Nephron (organoid): ENCODE data around the gene ERCC2.

Source experiments
- H3K27ac Mint-ChIP-seq, 3 experiments: 2 replicates each; pipeline ENCODE4 v1.8.0; 2020; ENCODE audit warnings: mixed read lengths in 3 of 3, mild to moderate bottlenecking in 2 of 3, moderate library complexity in 1 of 3
- H3K27me3 Mint-ChIP-seq: 2 replicates; pipeline ENCODE4 v1.8.0; 2021; ENCODE audit warnings: low read depth, mild to moderate bottlenecking, moderate library complexity, mixed read lengths
- H3K36me3 Mint-ChIP-seq: 2 replicates; pipeline ENCODE4 v1.8.0; 2020; ENCODE audit warnings: low read depth, mixed read lengths
- H3K4me1 Mint-ChIP-seq: 2 replicates; pipeline ENCODE4 v1.8.0; 2020; ENCODE audit warnings: mixed read lengths
- H3K4me3 Mint-ChIP-seq, 3 experiments: 2 replicates each; pipeline ENCODE4 v1.8.0; 2020; ENCODE audit warnings: mild to moderate bottlenecking in 3 of 3, mixed read lengths in 3 of 3, moderate library complexity in 2 of 3
- H3K9me3 Mint-ChIP-seq: 2 replicates; pipeline ENCODE4 v1.8.0; 2020; ENCODE audit warnings: mixed read lengths
- CTCF ChIP-seq, 3 experiments: fragments of 200-600 bp; sonication (generic); IDR thresholded peaks; one replicate each; pipeline ENCODE4 v1.5.0; 2021; ENCODE audit warnings: antibody characterized with exemption in 3 of 3; ENCODE audit not compliant: unreplicated experiment in 3 of 3

Gene ERCC2

GRCh38 chr19:45406226-45407090, 36.1 kb upstream of the ERCC2 start, which contains the start of gene POLR1G:
TSS of gene POLR1G (plus strand) at chr19:45406644. CDS start at chr19:45406697, 53 bp downstream.
- Mint-ChIP-seq H3K4me3 (peak within 1 kb of the TSS; percentile 89 to 95 (median 90)), H3K27me3 (peaks cover 45% of the 10 kb centered on the region), H3K27ac (peak within 1 kb of the TSS; percentile 95 to 99 (median 98)), H3K4me1 (peaks cover 28% of the 10 kb centered on the region), H3K36me3 (peaks cover 18% of the 10 kb centered on the region), H3K9me3 (no peaks in the 10 kb centered on the region)
- no peak for TF ChIP-seq CTCF (IDR thresholded peaks at IDR 0.05; ENCODE audit: unreplicated experiment in 3 of 3)

DNA sequence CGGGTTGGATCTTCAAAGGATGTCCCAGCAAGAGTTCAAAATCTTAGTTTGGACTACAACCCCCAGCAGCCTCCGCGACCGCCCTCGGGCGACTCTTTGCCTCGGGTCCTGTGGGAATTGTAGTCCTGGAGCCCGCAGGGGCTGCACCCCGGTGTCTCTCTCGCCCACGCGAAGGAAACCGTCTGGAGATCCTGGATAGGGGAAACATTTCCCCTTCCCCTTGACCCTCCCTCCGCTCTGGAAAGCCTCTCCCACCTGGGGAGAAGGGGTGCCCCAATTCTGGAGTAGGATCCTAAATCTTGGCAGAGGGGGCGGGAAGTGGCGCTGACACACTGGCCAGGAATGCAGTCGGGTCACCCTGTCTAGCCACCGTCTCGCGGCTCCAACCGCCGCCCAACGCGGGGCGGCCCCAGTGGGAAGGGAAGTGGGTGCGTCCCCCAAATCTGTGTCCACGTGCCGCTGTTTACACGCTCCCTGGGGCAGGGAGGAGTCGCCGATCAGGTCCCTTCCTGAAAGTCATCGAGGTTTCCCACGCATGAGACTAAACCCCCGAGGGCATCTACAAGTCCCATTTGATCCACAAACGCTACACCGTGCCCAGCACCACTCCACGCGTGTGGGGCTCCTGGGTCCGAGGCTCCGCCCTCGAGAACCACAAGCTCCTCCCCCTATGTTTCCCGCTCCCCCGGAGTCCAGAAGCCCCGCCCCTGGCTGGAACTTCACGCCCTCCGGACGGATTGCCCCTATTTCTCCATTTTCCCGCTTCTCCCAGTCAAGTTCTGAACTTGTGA, 35.3 kb upstream of the ERCC2 start:
- H3K27ac Mint-ChIP-seq, result peak overlapping the region; percentile 95 to 99 (median 98)
- H3K9me3 Mint-ChIP-seq, result no peaks in the 10 kb centered on the region
- H3K36me3 Mint-ChIP-seq, result peaks cover 17% of the 10 kb centered on the region
- peak overlapping the region; percentile 89 to 95 (median 90) for H3K4me3 Mint-ChIP-seq
- peaks cover 28% of the 10 kb centered on the region for H3K4me1 Mint-ChIP-seq
- TF ChIP-seq CTCF (IDR thresholded peaks at IDR 0.05; ENCODE audit: unreplicated experiment in 3 of 3), result no peak
- peaks cover 50% of the 10 kb centered on the region for H3K27me3 Mint-ChIP-seq

GRCh38 chr19:45404557-45405434, 34.4 kb upstream of the ERCC2 start, which contains the start of gene PPP1R13L:
TSS of gene PPP1R13L (minus strand) at chr19:45405069. CDS start at chr19:45398318, 6,751 bp downstream.
- peak within 1 kb of the TSS; percentile 95 to 99 (median 98) for H3K27ac Mint-ChIP-seq
- TF ChIP-seq CTCF (IDR thresholded peaks at IDR 0.05; ENCODE audit: unreplicated experiment in 3 of 3), result no peak

DNA sequence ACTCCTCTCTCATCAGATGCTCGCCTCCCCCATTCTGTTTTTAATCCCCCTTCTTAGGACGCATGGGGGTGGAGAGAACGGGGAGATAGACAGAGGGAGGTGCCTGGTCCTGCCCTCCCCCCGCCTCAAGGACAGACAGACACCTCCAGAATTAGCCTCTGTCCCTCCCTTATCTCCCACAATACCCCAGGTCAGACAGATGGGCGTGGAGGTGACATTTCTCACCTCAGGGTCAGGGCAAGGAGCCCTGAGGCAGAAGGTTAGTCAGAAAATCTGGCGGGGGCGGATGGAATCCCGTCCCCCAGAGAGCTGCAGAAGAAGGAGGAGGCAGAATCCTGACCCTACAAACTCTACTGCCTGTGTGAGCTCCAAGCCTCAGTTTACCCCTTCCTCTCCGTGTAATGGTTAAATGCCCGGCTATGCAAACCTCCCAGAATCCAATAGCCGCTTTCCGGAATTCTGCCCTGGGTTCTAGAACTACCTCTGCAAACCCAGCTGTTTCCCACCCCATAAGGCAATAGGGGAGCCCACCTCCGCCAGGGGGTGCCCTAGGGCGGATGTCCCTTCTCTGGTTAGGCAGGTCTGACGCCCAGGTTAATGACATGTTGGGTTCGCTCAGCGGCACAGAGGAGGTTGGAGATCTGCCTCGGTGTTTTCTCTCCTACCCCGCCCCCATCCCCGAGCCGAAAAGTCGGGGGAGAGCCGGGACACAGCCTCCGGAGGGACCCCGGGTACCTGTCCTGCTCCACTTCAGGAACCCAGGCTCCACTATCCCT, 33.6 kb upstream of the ERCC2 start:
- Mint-ChIP-seq H3K27ac (no peak overlapping the region), H3K9me3 (no peaks in the 10 kb centered on the region), H3K36me3 (peaks cover 8% of the 10 kb centered on the region), H3K4me1 (peaks cover 28% of the 10 kb centered on the region), H3K4me3 (peak overlapping the region; percentile 89 to 95 (median 90)), H3K27me3 (peaks cover 63% of the 10 kb centered on the region)
- peak; percentile 25 to 45 (median 28) for TF ChIP-seq CTCF (IDR thresholded peaks at IDR 0.05; ENCODE audit: unreplicated experiment in 3 of 3)

More at GRCh38 chr19:45404557-45405434, 34.4 kb upstream of the ERCC2 start, which contains the start of gene PPP1R13L:
- H3K27me3 Mint-ChIP-seq, result peaks cover 55% of the 10 kb centered on the region
- H3K9me3 Mint-ChIP-seq, result no peaks in the 10 kb centered on the region
- H3K4me3 Mint-ChIP-seq, result peak within 1 kb of the TSS; percentile 89 to 95 (median 90)
- H3K36me3 Mint-ChIP-seq, result peaks cover 13% of the 10 kb centered on the region
- peaks cover 28% of the 10 kb centered on the region for H3K4me1 Mint-ChIP-seq

DNA sequence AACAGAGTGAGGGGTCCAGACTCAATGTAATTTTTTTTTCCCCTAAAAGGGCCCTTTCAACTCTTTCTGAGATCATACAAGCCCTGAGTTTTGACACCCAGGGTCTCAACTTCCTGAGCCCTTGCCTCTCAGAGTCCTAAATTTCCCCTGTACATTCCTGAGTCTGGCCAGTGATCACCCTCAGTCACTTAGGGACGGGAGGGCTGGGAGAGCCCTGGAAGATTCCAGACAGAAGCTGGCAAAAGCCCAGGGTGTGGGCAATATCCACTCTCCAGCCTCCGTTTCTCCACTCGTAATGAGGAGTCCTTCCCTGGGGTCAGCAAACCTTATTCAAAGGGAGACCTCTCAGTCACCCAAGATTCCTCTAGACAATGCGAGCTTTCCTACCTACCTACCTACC, 32.9 kb upstream of the ERCC2 start:
- TF ChIP-seq CTCF (IDR thresholded peaks at IDR 0.05; ENCODE audit: unreplicated experiment in 3 of 3), result no peak
- no peaks in the 10 kb centered on the region for H3K9me3 Mint-ChIP-seq
- H3K4me3 Mint-ChIP-seq, result peak overlapping the region; percentile 32 to 90 (median 89)
- peaks cover 28% of the 10 kb centered on the region for H3K4me1 Mint-ChIP-seq
- H3K36me3 Mint-ChIP-seq, result peaks cover 1% of the 10 kb centered on the region
- no peak overlapping the region for H3K27ac Mint-ChIP-seq
- peaks cover 70% of the 10 kb centered on the region for H3K27me3 Mint-ChIP-seq
